HG02588 (cell line): ENCODE measurements around the gene USP32.

Experiments used
- ATAC-seq: cut with Tn5 transposase; IDR thresholded peaks from one replicate; pipeline ENCODE4 v1.9.1; 2021; ENCODE audit warnings: mild to moderate bottlenecking, moderate library complexity; ENCODE audit not compliant: unreplicated experiment

The USP32 gene

GRCh38 chr17:60159479-60159866 lies 232.5 kb downstream of the USP32 start:
- no peak for ATAC-seq

DNA sequence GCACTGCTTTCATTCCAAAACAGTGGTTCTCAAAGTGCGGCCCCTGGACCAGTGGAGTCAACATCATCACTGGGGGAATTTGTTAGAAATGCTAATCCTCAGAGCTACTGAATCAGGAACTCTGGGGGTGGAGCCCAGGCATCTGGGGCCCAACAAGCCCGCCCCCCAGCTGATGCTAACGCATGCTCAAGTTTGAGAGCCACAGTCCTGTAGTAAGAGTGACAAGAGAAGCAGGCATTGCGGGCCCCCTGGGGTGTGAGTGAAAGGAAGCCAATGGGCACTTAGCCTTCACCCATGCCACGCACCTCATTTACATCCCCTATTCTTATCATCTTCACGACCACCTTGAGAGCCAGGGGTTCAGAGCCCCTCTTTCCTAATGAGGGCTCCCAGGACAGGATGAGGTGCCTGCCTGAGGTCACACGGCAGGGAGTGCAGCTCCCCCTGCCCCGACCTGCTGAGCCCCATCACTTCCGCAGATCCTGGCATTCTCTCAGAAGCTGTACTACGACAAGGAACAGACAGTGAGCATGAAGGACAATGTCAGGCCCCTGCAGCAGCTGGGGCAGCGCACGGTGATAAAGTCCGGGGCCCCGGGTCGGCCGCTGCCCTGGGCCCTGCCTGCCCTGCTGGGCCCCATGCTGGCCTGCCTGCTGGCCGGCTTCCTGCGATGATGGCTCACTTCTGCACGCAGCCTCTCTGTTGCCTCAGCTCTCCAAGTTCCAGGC lies 233.0 kb downstream of the USP32 start:
- ATAC-seq: no peak

GRCh38 chr17:60157487-60158040 lies 234.4 kb downstream of the USP32 start:
- no peak for ATAC-seq

DNA sequence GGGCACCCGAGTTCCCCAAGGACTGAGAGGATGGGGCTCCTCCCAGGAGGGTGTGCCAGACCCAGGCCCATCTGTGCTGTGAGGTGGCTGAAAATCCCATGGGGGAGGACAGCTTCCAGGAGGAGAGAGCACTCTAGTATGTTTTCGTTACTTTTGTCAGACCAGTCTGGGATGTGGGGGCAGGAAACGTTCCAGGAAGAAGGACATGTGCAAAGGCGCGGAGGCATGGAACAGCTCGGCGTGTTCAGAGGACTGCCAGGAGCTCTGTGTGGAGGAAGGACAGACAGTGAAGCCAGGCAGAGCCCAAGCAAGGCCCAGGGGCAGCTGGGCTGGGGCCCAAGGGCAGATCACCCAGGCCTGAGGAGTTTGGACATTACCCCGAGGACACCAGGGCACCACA lies 235.2 kb downstream of the USP32 start:
- ATAC-seq: no peak

- ATAC-seq: no peak
Measured at GRCh38 chr17:60155815-60156214, 236.1 kb downstream of the USP32 start.

DNA sequence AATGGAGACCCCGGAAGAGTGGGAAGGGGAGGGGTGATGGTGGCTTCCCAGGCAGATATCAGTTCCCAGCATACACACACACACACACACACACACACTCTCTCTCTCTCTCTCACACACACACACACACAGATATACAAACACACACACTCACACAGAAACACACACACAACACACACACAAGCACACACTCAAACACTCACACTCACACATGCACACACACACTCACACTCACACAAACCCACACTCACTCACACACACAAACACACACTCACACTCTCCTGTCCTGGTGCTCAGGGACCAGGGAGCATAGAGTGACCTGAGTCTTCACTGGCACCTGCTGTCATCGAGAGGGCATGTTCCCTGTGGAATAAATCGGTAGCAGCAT lies 236.5 kb downstream of the USP32 start:
- ATAC-seq: no peak

DNA sequence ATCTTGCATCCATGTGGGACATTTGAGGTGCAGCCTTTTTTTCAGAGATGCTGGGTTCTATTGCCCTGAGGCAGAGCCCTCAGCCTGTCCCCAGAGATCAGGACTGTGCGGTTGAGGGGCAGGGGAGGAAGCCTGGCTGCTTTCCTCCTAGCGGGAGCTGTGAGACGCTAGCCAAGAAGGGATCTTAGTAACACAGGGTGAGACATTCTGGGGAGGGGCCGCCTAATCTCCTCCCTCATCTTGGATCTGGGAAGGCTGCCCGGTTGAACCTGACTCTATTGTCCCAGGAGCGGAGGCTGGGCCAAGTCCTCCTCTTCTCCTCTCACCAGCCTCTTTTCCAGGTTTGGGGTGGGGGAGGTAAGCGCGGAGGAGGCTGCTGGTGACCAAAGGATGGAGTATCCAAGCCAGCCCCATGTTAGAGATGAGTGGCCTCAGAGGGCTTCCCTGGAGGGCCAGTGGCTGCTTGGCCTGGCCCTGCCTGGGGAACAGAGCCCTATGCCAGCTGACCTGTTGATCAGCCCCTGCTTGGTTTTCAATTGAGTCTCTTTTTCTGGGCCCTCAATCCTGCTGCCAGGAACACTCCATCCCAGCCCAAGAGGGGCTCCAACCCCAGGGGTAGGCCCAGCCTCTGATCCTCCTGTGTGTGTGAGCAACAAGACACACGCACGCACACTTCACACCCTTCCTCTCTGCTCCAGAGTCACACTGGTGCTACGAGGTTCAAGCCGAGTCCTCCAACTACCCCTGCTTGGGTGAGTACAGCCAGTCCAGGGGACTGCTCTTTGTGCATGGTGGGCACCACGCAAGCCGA lies 237.1 kb downstream of the USP32 start:
- no peak for ATAC-seq

DNA sequence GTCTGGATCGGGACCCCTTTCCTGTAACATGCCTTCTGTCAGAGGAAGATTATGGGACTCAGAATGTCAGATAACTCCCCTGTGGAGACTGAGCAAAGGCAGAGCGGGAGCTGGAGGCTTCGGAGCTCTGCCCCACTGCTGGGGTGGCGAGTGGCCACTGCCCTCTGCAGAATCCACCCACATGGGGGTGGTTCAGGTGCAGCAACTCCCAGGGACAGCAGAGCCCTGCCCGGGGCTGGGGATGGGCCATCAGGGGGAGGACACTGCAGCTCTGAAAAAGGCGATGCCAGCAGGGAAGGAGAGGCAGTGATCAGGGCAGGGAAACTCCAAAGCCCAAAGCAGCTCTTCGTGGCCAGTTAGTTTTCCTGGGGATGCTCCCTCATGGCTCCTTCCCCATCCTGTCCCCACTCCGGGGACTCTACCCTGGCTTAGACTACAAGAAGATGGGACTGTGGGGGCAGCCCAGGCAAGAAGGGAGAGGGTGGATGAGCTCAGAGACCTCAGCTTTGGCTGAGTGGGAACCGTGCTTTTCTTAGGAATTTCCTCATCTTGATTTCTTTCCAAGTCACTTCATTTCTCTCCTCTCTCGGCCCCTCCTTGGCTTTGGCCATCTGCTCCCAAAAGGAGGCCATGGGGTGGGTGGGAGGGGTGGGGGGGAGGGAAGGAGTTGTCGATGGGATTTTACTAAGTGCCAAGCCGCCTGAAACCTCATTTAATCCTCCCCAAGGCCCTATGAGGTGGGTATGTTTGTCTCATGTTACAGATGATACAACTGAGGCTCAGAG lies 238.1 kb downstream of the USP32 start:
- ATAC-seq: no peak

GRCh38 chr17:60151355-60151754 lies 240.6 kb downstream of the USP32 start:
- ATAC-seq: peak; percentile 40

DNA sequence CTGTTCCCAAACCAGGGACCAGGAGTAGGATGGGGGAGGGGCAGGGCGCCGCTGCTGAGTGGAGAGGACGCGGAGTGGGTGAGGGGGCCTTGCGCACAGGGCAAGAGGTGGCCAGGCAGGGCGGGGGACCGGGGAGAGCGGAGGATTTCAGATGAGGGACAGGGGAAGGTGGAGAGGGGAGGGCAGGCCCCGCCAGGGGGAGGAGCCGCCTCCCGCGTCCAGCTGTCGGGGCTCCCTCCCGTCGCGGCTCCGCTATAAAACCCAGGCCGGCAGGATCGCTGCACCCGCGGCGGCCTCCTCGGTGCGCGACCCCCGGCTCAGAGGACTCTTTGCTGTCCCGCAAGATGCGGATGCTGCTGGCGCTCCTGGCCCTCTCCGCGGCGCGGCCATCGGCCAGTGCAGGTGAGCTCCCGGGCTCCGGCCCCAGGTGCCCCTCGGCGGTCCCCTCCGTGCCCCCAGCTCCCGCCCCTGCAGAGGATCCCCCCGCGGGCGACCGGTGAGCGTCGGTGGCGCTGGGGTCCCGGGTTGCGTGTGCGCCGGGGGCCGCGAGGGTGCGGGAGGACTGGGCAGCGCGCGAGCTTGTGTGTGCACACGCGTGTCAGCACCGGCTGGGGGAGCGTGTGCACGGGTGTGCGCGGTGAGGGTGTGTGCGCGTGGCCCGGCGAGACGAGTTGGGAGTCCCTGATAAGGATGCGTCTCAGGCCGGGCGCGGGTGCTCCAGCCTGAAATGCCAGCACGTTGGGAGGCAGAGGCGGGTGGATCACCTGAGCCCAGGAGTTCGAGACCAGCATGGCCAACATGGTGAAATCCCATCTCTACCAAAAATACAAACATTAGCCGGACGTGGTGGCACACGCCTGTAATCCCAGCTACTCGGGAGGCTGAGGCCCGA lies 242.0 kb downstream of the USP32 start, which contains the start of gene CA4:
TSS of gene CA4 (plus strand) at position 283 of the 892 bp plus-strand sequence. CDS start at position 345, 62 bp downstream.
- no peak for ATAC-seq

DNA sequence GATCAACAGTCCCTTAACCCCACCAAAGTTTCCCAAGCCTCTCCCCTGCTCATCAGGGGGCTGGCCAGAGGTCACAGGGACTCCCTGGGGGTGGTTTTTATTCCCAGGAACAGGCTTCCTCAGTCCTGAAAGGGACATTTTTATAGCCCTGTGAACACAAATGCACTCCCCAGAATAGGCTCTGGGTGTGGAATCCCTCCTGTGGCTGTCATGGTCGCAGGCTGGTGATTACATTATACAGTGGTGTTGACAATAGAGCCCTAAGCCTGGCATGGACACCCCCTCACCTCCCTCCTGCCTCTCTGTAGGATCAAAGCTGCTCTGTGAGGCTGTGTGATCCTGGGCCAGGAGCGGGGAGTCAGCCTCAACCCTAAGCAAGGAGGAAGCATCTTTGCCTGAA lies 243.6 kb downstream of the USP32 start:
- no peak for ATAC-seq

DNA sequence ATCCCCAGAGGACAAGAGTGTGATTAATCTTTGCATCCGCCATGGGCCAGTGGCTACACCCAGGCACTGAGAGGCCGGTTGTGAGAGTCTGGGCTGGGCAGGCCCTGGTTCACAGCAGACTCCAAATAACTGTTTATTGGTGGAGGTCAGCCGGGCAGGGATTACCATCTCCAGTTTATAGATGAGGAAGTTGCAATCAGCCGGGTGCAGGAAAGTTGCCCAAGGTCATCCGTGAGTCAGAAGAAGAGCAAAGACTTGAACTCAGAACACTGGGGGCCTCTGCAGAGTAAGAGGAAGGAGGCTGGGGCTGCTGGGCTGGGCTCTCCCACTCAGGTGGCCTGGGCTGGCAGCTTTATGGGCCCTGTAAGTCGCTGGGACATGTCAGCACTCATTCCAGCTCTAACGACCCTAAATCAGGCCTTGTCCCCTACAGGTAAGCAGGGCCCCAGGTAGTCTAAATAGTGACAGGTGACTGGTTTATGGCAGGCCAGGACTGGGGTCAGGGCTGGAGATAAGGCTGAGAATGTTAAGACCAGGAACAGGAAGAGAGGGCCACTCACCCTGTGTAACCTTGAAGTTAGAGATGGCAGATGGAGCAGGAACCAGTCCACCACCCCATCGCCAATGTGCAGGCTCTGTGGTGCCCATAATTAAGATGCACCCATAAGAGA lies 244.2 kb downstream of the USP32 start:
- ATAC-seq: no peak

- ATAC-seq: no peak
Measured at GRCh38 chr17:60146206-60146605, 245.7 kb downstream of the USP32 start.

DNA sequence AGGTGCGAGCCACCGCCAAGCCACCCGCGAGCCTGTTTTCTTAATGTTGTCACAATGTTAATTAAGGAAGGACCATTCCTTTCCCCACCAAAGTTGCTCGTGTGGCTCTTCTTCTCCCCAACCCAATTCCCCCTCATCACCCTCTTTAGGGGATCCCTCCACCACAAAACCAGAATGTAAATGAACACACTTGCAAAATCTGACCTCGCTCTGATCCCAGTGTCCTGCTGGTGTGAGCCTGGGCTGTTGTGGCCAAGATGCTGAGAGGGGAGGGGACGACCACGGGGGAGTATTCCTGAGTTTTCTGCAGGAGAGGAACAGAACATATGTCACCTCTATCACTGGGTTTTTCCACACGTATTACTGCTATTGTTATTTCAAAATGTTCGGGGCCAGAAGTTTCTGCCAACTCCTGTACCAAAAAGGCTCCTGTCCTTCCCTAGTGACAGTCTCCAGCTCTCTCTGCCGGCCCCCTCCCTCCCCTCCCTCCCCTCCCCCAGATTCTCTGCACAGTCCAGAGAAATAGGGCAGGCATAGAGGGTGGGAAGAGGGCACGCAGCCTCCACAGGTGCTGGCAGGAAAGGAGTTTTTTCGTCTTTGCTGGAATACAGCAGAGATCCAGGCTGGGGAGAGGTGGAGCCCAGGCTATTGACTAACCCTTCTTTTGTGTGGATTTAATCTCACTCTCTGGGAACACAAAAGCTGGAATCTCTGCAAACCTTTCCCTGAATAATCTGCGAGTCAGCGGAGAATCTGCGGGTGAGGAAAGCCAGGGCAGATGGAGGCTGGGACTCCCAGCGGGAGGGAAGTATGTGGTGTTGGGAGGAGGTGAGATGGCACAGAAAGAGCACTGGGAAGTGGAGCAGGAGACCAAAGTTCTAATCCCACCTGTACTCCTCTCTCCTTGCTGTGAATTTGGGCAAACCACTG lies 246.7 kb downstream of the USP32 start:
- no peak for ATAC-seq

GRCh38 chr17:60142872-60143499 lies 248.9 kb downstream of the USP32 start:
- no peak for ATAC-seq

DNA sequence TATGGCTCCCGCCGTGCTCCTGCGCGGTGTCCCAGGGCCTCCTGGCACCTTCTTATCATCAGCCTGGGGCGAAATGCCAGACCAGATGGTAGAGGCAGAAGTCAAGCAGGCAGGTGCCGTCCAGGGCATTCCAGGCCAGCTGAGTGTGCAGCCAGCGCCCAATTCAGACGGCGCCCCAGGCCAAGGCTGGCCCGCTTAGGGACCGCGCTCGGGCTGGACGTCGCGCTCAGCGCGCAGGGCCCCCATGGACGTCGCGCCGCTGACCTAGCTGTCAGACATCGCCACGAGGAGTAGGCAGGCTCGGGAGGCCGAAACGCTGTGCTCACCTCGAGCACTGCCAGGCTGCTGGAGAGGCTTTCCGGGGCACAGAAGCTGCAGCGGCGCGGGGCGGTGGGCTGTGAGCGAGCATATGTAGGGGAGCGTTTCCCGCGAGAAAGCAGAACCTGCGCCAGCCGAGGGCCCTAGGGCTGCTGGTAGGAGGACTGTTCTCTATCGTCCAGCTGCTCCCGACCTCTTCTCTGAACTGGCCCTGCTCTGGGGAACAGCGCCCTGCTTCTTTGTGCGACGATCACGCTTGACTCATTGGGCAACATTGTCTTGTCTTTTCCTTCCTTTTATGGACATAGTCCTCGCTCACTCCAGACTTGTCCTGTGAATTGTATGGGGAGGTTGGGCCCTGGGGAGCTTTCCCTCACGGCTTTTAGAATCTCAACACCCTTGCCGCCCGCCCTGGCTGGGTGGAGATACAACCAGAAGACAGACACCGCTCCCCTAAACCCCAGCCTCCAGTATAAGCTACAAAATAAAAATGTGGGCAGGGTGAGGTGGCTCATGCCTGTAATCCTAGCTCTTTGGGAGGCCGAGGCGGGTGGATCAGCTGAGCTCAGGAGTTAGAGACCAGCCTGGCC lies 250.6 kb downstream of the USP32 start:
- no peak for ATAC-seq
